Measurements from ENCODE around the gene PEX14. TPM values are rescaled to one million over a fixed set of nuclear protein-coding genes. Genes with fewer than 3 reads are reported as not detected.
A peak's percentile ranks its signal among the peaks of the same experiment; 100 is the strongest.

PEX14 gene
- polyA plus RNA-seq, 1 donor (not counting 4 experiments of a cell fraction or from before 2014, with no cell fraction given): 8.4 TPM

DNA sequence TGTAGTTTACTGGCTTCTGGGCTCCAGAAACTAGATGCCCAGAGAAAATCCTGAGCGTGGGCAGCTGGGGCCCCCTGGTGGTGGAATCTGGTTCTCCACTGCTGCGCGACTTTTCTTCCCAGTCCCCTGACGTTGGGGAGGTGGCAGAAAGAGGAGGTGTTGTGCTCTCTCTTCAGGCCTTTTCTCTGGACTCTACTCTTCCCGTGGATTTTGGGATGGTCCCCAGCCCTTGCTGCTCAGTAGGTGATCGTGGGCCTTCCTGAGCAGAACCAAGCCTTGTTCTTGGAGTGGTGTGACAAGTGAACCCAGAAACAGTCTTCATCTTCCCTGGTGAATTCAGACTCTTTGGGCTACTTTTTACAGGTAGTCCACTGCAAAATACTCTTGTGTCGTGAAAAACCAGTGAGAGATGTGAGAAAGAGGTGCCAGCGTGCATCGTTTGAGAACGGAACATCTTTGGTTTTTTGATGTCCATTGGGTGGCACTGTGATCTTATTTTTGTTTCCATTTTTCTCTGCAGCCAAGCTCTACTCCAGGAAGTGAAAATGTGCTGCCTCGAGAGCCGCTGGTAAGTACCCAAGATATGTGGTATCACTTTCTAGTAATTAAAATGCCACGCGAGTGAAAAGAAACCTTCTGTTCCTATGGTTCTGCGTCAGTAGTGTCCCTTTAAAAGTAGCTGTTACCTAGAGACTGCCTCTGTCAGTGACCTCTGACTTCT is 20.2 kb downstream of the PEX14 start:
- peak overlapping the region; percentile 86 for H3K4me2 ChIP-seq (ENCODE audit: control insufficient read depth, extremely low read depth, insufficient read depth, low read depth, low read length)
- DNase-seq (ENCODE audit: low read depth, low spot score) (no peak), FAIRE-seq (peak; percentile 87)
- H3K9me3 ChIP-seq (ENCODE audit: control insufficient read depth, low read depth, low read length): no peaks in the 10 kb centered on the region
- TF ChIP-seq EZH2 (IDR thresholded peaks at IDR 0.05; ENCODE audit: low read length): no peak
- TF ChIP-seq, protein P1, sequence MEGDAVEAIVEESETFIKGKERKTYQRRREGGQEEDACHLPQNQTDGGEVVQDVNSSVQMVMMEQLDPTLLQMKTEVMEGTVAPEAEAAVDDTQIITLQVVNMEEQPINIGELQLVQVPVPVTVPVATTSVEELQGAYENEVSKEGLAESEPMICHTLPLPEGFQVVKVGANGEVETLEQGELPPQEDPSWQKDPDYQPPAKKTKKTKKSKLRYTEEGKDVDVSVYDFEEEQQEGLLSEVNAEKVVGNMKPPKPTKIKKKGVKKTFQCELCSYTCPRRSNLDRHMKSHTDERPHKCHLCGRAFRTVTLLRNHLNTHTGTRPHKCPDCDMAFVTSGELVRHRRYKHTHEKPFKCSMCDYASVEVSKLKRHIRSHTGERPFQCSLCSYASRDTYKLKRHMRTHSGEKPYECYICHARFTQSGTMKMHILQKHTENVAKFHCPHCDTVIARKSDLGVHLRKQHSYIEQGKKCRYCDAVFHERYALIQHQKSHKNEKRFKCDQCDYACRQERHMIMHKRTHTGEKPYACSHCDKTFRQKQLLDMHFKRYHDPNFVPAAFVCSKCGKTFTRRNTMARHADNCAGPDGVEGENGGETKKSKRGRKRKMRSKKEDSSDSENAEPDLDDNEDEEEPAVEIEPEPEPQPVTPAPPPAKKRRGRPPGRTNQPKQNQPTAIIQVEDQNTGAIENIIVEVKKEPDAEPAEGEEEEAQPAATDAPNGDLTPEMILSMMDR (optimal IDR thresholded peaks at IDR 0.05 in 1 of 3, IDR thresholded peaks at IDR 0.05 in 1 of 3, conservative IDR thresholded peaks at IDR 0.05 in 1 of 3; ENCODE audit: extremely low read depth in 1 of 3, insufficient read depth in 2 of 3, low read length in 3 of 3): peak; percentile 83 to 92 (median 91)
- no peaks in the 10 kb centered on the region for H4K20me1 ChIP-seq (ENCODE audit: control insufficient read depth, extremely low read depth, insufficient read depth, low read length)
- peaks cover 22% of the 10 kb centered on the region for H3K4me1 ChIP-seq (ENCODE audit: control insufficient read depth, extremely low read depth, insufficient read depth, low read length)
- H3K79me2 ChIP-seq (ENCODE audit: control insufficient read depth, insufficient read depth, low read length): peaks cover 71% of the 10 kb centered on the region
- H3K9ac ChIP-seq (ENCODE audit: control insufficient read depth, extremely low read depth, insufficient read depth, low read length): peak overlapping the region; percentile 86
- H3K27ac ChIP-seq (ENCODE audit: control insufficient read depth, insufficient read depth, low read length): peak overlapping the region; percentile 96
- peaks cover 2 to 10% of the 10 kb centered on the region in 2 experiments for H3K36me3 ChIP-seq (ENCODE audit: control insufficient read depth in 2 of 2, extremely low read depth in 1 of 2, insufficient read depth in 2 of 2, low read length in 2 of 2)
- no peaks in the 10 kb centered on the region for H3K9me1 ChIP-seq (ENCODE audit: control insufficient read depth, extremely low read depth, insufficient read depth, low read length)
- H3K4me3 ChIP-seq (ENCODE audit: control insufficient read depth in 2 of 3, extremely low read depth in 1 of 3, insufficient read depth in 2 of 3, low read depth in 1 of 3, low read length in 3 of 3): peak overlapping the region in 1 of 3 experiments; percentile 43
- dilution Hi-C loops (cut with MboI; ENCODE audit: extremely low pct_ligation_motif_present, low sequenced_read_pairs): no loop called here
- H3K27me3 ChIP-seq (ENCODE audit: control insufficient read depth, extremely low read depth, insufficient read depth, low read length): no peaks in the 10 kb centered on the region
- no peak overlapping the region for H2AFZ ChIP-seq (ENCODE audit: control insufficient read depth, low read length)

DNA sequence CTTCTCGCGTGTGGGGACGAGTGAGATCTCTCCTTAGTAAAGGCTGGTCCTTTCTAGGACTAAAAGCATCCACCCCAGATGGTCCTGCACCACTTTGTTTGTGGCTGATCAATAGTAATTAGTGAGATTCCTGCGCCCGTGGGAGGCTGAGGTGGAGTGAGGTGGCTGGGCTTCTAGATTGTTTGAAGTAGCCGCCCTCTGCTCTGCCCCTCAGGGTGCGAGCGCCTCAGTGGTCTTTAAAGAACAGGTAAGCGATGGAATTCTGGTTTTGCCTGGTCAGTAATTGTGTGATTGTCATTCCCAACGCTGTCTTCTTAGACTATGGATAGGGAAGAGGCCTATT is 20.7 kb downstream of the PEX14 start:
- Histone ChIP-seq H3K4me2 (ENCODE audit: control insufficient read depth, extremely low read depth, insufficient read depth, low read depth, low read length) (peak overlapping the region; percentile 86), H4K20me1 (ENCODE audit: control insufficient read depth, extremely low read depth, insufficient read depth, low read length) (no peaks in the 10 kb centered on the region), H3K27ac (ENCODE audit: control insufficient read depth, insufficient read depth, low read length) (peak overlapping the region; percentile 96)

More for the DNA sequence above, 20.7 kb downstream of the PEX14 start:
- no peaks in the 10 kb centered on the region for H3K27me3 ChIP-seq (ENCODE audit: control insufficient read depth, extremely low read depth, insufficient read depth, low read length)
- dilution Hi-C loops (cut with MboI; ENCODE audit: extremely low pct_ligation_motif_present, low sequenced_read_pairs): no loop called here
- TF ChIP-seq, protein P1 (optimal IDR thresholded peaks at IDR 0.05 in 1 of 3, IDR thresholded peaks at IDR 0.05 in 1 of 3, conservative IDR thresholded peaks at IDR 0.05 in 1 of 3; ENCODE audit: extremely low read depth in 1 of 3, insufficient read depth in 2 of 3, low read length in 3 of 3): no peak
- TF ChIP-seq EZH2 (IDR thresholded peaks at IDR 0.05; ENCODE audit: low read length): no peak
- H2AFZ ChIP-seq (ENCODE audit: control insufficient read depth, low read length): no peak overlapping the region
- H3K9me1 ChIP-seq (ENCODE audit: control insufficient read depth, extremely low read depth, insufficient read depth, low read length): no peaks in the 10 kb centered on the region
- H3K4me3 ChIP-seq (ENCODE audit: control insufficient read depth in 2 of 3, extremely low read depth in 1 of 3, insufficient read depth in 2 of 3, low read depth in 1 of 3, low read length in 3 of 3): peak overlapping the region in 1 of 3 experiments; percentile 43
- peaks cover 22% of the 10 kb centered on the region for H3K4me1 ChIP-seq (ENCODE audit: control insufficient read depth, extremely low read depth, insufficient read depth, low read length)
- H3K79me2 ChIP-seq (ENCODE audit: control insufficient read depth, insufficient read depth, low read length): peaks cover 71% of the 10 kb centered on the region
- no peaks in the 10 kb centered on the region for H3K9me3 ChIP-seq (ENCODE audit: control insufficient read depth, low read depth, low read length)
- DNase-seq (ENCODE audit: low read depth, low spot score): no peak
- peaks cover 2 to 10% of the 10 kb centered on the region in 2 experiments for H3K36me3 ChIP-seq (ENCODE audit: control insufficient read depth in 2 of 2, extremely low read depth in 1 of 2, insufficient read depth in 2 of 2, low read length in 2 of 2)
- FAIRE-seq: no peak
- peak overlapping the region; percentile 86 for H3K9ac ChIP-seq (ENCODE audit: control insufficient read depth, extremely low read depth, insufficient read depth, low read length)

All from keratinocyte (primary cell).